ENCODE results near the gene BEGAIN.

The BEGAIN gene

GRCh38 chr14:100605230-100605629, 18.0 kb upstream of the BEGAIN start:
- H3K9ac ChIP-seq (ENCODE audit: low read depth, low read length) = no peak overlapping the region
- H3K9me3 ChIP-seq (ENCODE audit: insufficient read depth, low read depth, low read length) = no peaks in the 10 kb centered on the region
- H3K27me3 ChIP-seq (ENCODE audit: insufficient read depth, low read length) = no peaks in the 10 kb centered on the region; the same call in 1 of the 2 replicates
- no peaks in the 10 kb centered on the region for H3K36me3 ChIP-seq (ENCODE audit: insufficient read depth, low read depth, low read length)
- no peak overlapping the region for H3K4me3 ChIP-seq (ENCODE audit: low read length)
- H3K4me1 ChIP-seq (ENCODE audit: insufficient read depth, low read length) = no peaks in the 10 kb centered on the region
- no peak overlapping the region for H3K27ac ChIP-seq (ENCODE audit: low read length)

- H3K9ac ChIP-seq (ENCODE audit: low read depth, low read length) = no peak overlapping the region
- H3K4me3 ChIP-seq (ENCODE audit: low read length) = no peak overlapping the region
- H3K9me3 ChIP-seq (ENCODE audit: insufficient read depth, low read depth, low read length) = no peaks in the 10 kb centered on the region
- no peak overlapping the region for H3K27ac ChIP-seq (ENCODE audit: low read length)
- no peaks in the 10 kb centered on the region; the same call in 1 of the 2 replicates for H3K27me3 ChIP-seq (ENCODE audit: insufficient read depth, low read length)
- no peaks in the 10 kb centered on the region for H3K4me1 ChIP-seq (ENCODE audit: insufficient read depth, low read length)
- H3K36me3 ChIP-seq (ENCODE audit: insufficient read depth, low read depth, low read length) = no peaks in the 10 kb centered on the region
These were observed 17.5 kb upstream of the BEGAIN start for GRCh38 chr14:100604709-100605108.

GRCh38 chr14:100604121-100604501, 16.9 kb upstream of the BEGAIN start:
- Histone ChIP-seq H3K4me3 (ENCODE audit: low read length) (no peak overlapping the region), H3K27ac (ENCODE audit: low read length) (no peak overlapping the region), H3K9me3 (ENCODE audit: insufficient read depth, low read depth, low read length) (no peaks in the 10 kb centered on the region), H3K9ac (ENCODE audit: low read depth, low read length) (no peak overlapping the region), H3K4me1 (ENCODE audit: insufficient read depth, low read length) (no peaks in the 10 kb centered on the region), H3K27me3 (ENCODE audit: insufficient read depth, low read length) (no peaks in the 10 kb centered on the region; the same call in 1 of the 2 replicates), H3K36me3 (ENCODE audit: insufficient read depth, low read depth, low read length) (no peaks in the 10 kb centered on the region)

GRCh38 chr14:100603341-100604120, 16.3 kb upstream of the BEGAIN start:
- Histone ChIP-seq H3K4me1 (ENCODE audit: insufficient read depth, low read length) (no peaks in the 10 kb centered on the region), H3K9me3 (ENCODE audit: insufficient read depth, low read depth, low read length) (no peaks in the 10 kb centered on the region), H3K27me3 (ENCODE audit: insufficient read depth, low read length) (peaks cover 4% of the 10 kb centered on the region; the same call in 1 of the 2 replicates), H3K4me3 (ENCODE audit: low read length) (no peak overlapping the region), H3K27ac (ENCODE audit: low read length) (no peak overlapping the region), H3K36me3 (ENCODE audit: insufficient read depth, low read depth, low read length) (no peaks in the 10 kb centered on the region), H3K9ac (ENCODE audit: low read depth, low read length) (no peak overlapping the region)

GRCh38 chr14:100602621-100603230, 15.5 kb upstream of the BEGAIN start:
- no peak overlapping the region for H3K27ac ChIP-seq (ENCODE audit: low read length)
- no peak overlapping the region for H3K4me3 ChIP-seq (ENCODE audit: low read length)
- H3K9ac ChIP-seq (ENCODE audit: low read depth, low read length) = no peak overlapping the region
- H3K36me3 ChIP-seq (ENCODE audit: insufficient read depth, low read depth, low read length) = no peaks in the 10 kb centered on the region
- H3K4me1 ChIP-seq (ENCODE audit: insufficient read depth, low read length) = no peaks in the 10 kb centered on the region
- no peaks in the 10 kb centered on the region for H3K9me3 ChIP-seq (ENCODE audit: insufficient read depth, low read depth, low read length)
- H3K27me3 ChIP-seq (ENCODE audit: insufficient read depth, low read length) = peaks cover 4% of the 10 kb centered on the region; the same call in 1 of the 2 replicates

GRCh38 chr14:100601914-100602313, 14.7 kb upstream of the BEGAIN start:
- no peak overlapping the region for H3K27ac ChIP-seq (ENCODE audit: low read length)
- no peak overlapping the region for H3K4me3 ChIP-seq (ENCODE audit: low read length)
- H3K36me3 ChIP-seq (ENCODE audit: insufficient read depth, low read depth, low read length) = no peaks in the 10 kb centered on the region
- peaks cover 4% of the 10 kb centered on the region; the same call in 1 of the 2 replicates for H3K27me3 ChIP-seq (ENCODE audit: insufficient read depth, low read length)
- H3K9ac ChIP-seq (ENCODE audit: low read depth, low read length) = no peak overlapping the region
- no peaks in the 10 kb centered on the region for H3K9me3 ChIP-seq (ENCODE audit: insufficient read depth, low read depth, low read length)
- H3K4me1 ChIP-seq (ENCODE audit: insufficient read depth, low read length) = no peaks in the 10 kb centered on the region

- Histone ChIP-seq H3K9ac (ENCODE audit: low read depth, low read length) (no peak overlapping the region), H3K9me3 (ENCODE audit: insufficient read depth, low read depth, low read length) (no peaks in the 10 kb centered on the region), H3K27me3 (ENCODE audit: insufficient read depth, low read length) (peaks cover 4% of the 10 kb centered on the region), H3K4me3 (ENCODE audit: low read length) (no peak overlapping the region), H3K27ac (ENCODE audit: low read length) (no peak overlapping the region), H3K4me1 (ENCODE audit: insufficient read depth, low read length) (no peaks in the 10 kb centered on the region), H3K36me3 (ENCODE audit: insufficient read depth, low read depth, low read length) (no peaks in the 10 kb centered on the region)
These were observed 13.8 kb upstream of the BEGAIN start for GRCh38 chr14:100601064-100601463.

- no peak overlapping the region for H3K4me3 ChIP-seq (ENCODE audit: low read length)
- no peak overlapping the region for H3K27ac ChIP-seq (ENCODE audit: low read length)
- H3K4me1 ChIP-seq (ENCODE audit: insufficient read depth, low read length) = no peaks in the 10 kb centered on the region
- H3K9ac ChIP-seq (ENCODE audit: low read depth, low read length) = no peak overlapping the region
- peaks cover 5% of the 10 kb centered on the region for H3K27me3 ChIP-seq (ENCODE audit: insufficient read depth, low read length)
- H3K36me3 ChIP-seq (ENCODE audit: insufficient read depth, low read depth, low read length) = no peaks in the 10 kb centered on the region
- H3K9me3 ChIP-seq (ENCODE audit: insufficient read depth, low read depth, low read length) = no peaks in the 10 kb centered on the region
These were observed 12.8 kb upstream of the BEGAIN start for GRCh38 chr14:100599981-100600380.

GRCh38 chr14:100594625-100594951, 7.4 kb upstream of the BEGAIN start:
- Histone ChIP-seq H3K9ac (ENCODE audit: low read depth, low read length) (no peak overlapping the region), H3K4me1 (ENCODE audit: insufficient read depth, low read length) (no peaks in the 10 kb centered on the region), H3K9me3 (ENCODE audit: insufficient read depth, low read depth, low read length) (no peaks in the 10 kb centered on the region), H3K27ac (ENCODE audit: low read length) (no peak overlapping the region), H3K36me3 (ENCODE audit: insufficient read depth, low read depth, low read length) (no peaks in the 10 kb centered on the region), H3K4me3 (ENCODE audit: low read length) (no peak overlapping the region), H3K27me3 (ENCODE audit: insufficient read depth, low read length) (peaks cover 28% of the 10 kb centered on the region)

- H3K27ac ChIP-seq (ENCODE audit: low read length) = no peak overlapping the region
- no peaks in the 10 kb centered on the region for H3K36me3 ChIP-seq (ENCODE audit: insufficient read depth, low read depth, low read length)
- H3K4me3 ChIP-seq (ENCODE audit: low read length) = no peak overlapping the region
- H3K9ac ChIP-seq (ENCODE audit: low read depth, low read length) = no peak overlapping the region
- no peaks in the 10 kb centered on the region for H3K9me3 ChIP-seq (ENCODE audit: insufficient read depth, low read depth, low read length)
- H3K27me3 ChIP-seq (ENCODE audit: insufficient read depth, low read length) = peaks cover 31% of the 10 kb centered on the region
- H3K4me1 ChIP-seq (ENCODE audit: insufficient read depth, low read length) = no peaks in the 10 kb centered on the region
These were observed 6.8 kb upstream of the BEGAIN start for GRCh38 chr14:100593751-100594624.

GRCh38 chr14:100592972-100593371, 5.8 kb upstream of the BEGAIN start:
- Histone ChIP-seq H3K9me3 (ENCODE audit: insufficient read depth, low read depth, low read length) (no peaks in the 10 kb centered on the region), H3K27me3 (ENCODE audit: insufficient read depth, low read length) (peaks cover 38% of the 10 kb centered on the region), H3K9ac (ENCODE audit: low read depth, low read length) (no peak overlapping the region)

More at GRCh38 chr14:100592972-100593371, 5.8 kb upstream of the BEGAIN start:
- no peaks in the 10 kb centered on the region for H3K4me1 ChIP-seq (ENCODE audit: insufficient read depth, low read length)
- H3K36me3 ChIP-seq (ENCODE audit: insufficient read depth, low read depth, low read length) = no peaks in the 10 kb centered on the region
- H3K4me3 ChIP-seq (ENCODE audit: low read length) = no peak overlapping the region
- H3K27ac ChIP-seq (ENCODE audit: low read length) = no peak overlapping the region

All from iPS-20b (cell line).